ENCODE measurements around the gene TMEM231. TPM values are rescaled to one million over a fixed set of nuclear protein-coding genes. Genes with fewer than 3 reads are reported as not detected.
A peak's percentile ranks its signal among the peaks of the same experiment; 100 is the strongest.
"Not testable (repeated sequence)": the region's sequence is repeated elsewhere in the genome, so short reads cannot be mapped to it uniquely, and the experiment has no call there.

TMEM231 gene
- total RNA-seq, 2 donors from 2014 or later = 3.9 to 4.1 TPM

- DNase-seq = no peak
- no peak for ATAC-seq
- intact Hi-C loops (cut with DNase I, micrococcal nuclease) = no loop called here
Observed at GRCh38 chr16:75502916-75503605, 53.0 kb downstream of the TMEM231 start.

DNA sequence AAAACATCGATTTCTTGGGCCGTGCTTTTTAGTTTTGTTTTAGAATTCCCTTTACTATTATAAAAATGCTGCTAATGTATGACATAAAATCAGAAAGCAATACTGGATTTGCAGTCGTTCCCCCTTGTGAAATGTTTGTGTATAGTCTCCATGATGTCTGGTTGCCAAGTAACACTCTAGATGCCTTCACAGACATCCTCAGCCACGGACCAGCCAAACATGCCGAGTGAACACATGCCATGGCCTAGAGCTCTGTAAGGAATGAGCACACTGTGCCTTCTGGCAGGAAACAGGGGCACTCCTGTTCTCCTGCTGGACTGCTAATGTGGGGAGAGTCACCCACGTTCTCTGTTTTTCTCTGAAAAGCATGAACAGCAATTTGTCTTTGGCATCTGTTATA lies 54.2 kb downstream of the TMEM231 start:
- DNase-seq; intact Hi-C loops (cut with DNase I, micrococcal nuclease); ATAC-seq: not testable (repeated sequence)

DNA sequence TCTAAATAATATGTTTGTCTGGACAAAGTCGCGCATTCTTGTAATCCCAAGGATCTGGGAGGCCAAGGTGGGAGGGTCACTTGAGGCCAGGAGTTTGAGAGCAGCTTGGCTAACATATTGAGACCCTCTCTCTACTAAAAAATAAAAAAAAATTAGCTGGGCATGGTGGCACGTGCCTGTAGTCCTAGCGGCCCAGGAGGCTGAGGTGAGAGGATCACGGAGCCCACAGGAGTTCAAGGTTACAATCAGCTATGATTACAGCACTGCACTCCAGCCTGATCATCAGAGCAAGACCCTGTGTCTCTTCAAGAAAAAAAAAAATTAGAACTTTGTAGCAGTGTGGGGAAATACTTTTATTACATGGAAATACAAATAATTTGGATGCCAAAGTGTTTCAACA lies 54.7 kb downstream of the TMEM231 start:
- intact Hi-C loops (cut with DNase I, micrococcal nuclease) = no loop called here
- DNase-seq (no peak), ATAC-seq (no peak)

DNA sequence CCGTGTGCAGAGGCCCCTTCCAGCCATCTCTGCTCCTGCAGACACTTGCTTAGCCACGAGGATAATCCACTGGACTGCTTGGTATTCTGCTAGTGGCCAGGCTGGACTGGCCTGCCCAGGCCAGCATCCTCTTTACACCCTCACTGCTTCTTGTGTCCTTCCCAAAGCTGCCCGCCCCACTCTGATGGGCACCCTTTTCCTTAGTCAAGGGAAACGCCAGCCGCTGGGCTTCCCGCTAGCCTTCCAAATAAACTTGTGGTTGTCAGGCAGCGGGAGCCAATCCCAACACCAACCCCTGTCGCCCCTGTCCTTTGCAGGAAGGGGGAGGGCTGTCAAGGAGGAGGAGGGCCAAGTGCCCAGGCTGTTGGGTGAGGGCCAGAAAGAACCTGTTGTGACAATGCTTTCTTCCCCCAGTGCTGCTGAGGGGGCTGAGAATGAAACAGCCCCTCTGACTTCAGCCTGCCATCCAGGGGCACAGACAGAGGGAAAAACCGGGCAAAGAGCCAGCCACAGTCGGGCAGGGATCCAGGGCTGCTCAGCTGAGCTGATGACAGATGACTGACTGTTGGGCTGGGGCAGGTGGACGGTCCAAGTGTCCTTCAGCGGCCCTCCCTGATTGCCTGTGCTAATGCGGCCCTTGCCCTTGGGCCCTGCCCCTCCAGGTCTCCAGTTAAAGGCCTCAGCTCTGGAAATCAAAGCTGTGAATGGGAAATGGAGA lies 57.3 kb downstream of the TMEM231 start:
- intact Hi-C loops (cut with DNase I, micrococcal nuclease) = not testable (repeated sequence)
- ATAC-seq (peak; percentile 68), DNase-seq (peak; percentile 42 to 64)

DNA sequence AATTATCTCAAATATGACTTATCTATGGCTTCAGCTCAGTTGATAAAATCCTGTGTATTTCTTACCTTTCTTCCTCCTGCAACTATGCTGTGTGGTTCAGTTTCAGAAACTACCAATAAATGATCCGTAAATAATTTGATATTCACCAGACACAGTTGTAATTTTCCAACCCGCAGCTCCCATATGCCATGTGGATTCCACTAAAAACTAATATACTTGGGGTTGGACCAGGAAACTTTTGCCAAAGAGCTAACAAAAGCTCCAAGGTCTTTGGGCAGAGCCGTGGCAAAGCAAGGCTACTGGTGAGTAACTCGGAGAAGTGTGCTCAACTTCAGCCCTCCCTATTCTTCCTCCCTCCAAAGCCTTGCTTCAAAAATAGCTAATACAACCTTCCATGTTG lies 58.5 kb downstream of the TMEM231 start:
- ATAC-seq = no peak
- intact Hi-C loops (cut with DNase I, micrococcal nuclease) = no loop called here
- no peak for DNase-seq

GRCh38 chr16:75495076-75495674 lies 60.9 kb downstream of the TMEM231 start, which contains the start of gene CHST6:
Gene CHST6 (minus strand): TSS chr16:75495441. CDS start chr16:75479828, 15,613 bp downstream.
- DNase-seq (peak in 1 of 2 donors; percentile 42), ATAC-seq (peak; percentile 72)
- intact Hi-C loops (cut with DNase I, micrococcal nuclease) = no loop called here

DNA sequence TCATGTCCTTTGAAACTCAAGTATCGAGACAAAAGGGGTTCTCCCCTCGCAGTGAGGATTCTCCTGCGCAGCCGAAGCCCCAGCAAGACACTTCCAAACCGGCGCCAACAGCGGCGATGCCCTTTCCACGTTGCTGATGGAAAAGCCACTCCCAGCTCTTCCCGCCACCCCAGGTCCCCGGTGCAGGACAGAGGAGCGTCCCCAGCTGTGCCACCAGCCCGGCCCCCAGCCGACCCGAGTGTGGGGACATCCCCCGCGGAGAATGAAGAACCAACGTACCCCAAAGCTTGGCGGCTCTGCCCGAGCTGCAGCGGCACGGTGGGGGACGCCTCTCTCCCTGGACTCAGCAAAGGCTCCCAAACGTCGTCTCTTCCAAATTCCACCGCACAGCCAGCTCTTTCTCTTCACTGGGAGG lies 61.4 kb downstream of the TMEM231 start:
- intact Hi-C loops (cut with DNase I, micrococcal nuclease) = no loop called here
- no peak for DNase-seq
- peak; percentile 19 for ATAC-seq

DNA sequence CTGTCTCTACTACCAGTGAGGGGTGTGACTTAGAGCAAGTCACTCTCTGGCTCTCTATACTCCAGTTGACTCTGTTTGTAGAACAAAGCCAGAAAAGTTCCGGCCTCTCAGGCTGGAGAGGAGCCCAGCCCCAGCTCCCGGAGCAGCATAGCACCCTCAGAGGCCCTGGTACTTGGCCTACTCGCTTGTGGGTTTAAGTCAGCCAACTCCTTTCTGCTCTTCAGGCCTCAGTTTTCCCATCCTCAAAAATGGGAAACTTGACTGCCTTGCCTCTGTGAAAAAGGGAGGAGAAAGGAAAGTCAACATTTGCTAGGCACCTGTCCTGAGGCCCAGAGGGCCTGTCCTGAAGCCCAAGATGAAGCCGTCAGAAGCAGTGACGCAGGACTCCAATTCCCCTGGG lies 61.9 kb downstream of the TMEM231 start:
- intact Hi-C loops (cut with DNase I, micrococcal nuclease) = no loop called here
- ATAC-seq (no peak), DNase-seq (no peak)

DNA sequence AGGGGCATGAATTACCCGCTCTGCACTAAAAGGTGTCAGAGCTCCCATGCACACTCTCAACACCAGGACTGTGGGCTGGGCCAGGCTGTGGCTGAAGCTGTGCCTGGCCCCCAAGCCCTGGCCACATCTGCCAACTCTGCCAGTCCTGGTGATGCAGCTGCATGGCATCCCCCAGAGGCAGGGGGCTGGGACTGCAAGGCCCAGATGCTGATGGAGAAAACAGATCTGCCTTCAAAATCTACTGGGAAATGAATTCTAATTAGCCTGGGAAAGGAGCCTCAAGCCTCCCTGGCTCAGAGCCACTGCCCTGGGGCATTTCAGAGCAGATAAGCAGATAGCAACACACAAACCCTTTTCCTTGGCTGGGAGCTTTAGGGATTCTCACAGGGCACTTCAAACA lies 64.2 kb downstream of the TMEM231 start:
- DNase-seq (peak in 1 of 2 donors; percentile 24), ATAC-seq (peak; percentile 32)
- intact Hi-C loops (cut with DNase I, micrococcal nuclease) = no loop called here

DNA sequence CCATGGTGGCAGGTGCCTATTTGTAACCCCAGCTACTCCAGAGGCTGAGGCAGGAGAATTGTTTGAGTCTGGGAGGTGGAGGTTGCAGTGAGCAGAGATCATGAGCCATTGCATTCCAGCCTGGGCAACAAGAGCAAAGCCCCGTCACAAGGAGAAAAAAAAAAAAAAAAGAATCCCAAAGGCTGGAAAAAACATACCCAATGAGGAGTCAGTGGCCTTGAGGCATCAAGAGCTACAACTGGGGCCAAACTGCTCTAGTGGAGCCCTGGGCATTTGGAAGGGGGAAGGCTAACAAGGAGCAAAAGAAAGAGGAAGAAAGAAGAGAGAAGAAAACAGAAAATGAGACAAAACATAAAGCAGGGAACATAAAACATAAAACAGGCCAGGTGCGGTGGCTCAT lies 67.7 kb downstream of the TMEM231 start:
- DNase-seq = no peak
- intact Hi-C loops (cut with DNase I, micrococcal nuclease) = no loop called here
- ATAC-seq = no peak

Other genes with a start within 250 kb of the TMEM231 start
- gene CFDP1, start 122.7 kb downstream of the TMEM231 start, total RNA-seq = 100 to 1,000 TPM in 1 of 2 donors, 10 to 100 TPM in 1; 79.8 to 117 TPM
- 10 to 100 TPM; 54.1 to 71.9 TPM for gene TMEM170A, start 91.6 kb downstream of the TMEM231 start, total RNA-seq
- gene CHST6, start 60.8 kb downstream of the TMEM231 start, total RNA-seq = 1 to 10 TPM; 2.0 to 4.0 TPM
- 100 to 1,000 TPM; 115 to 116 TPM for gene CHST5, start 20.1 kb downstream of the TMEM231 start, total RNA-seq
- gene GABARAPL2, start 10.1 kb upstream of the TMEM231 start, total RNA-seq = 100 to 1,000 TPM in 1 of 2 donors, 10 to 100 TPM in 1; 91.1 to 110 TPM
- gene ADAT1, start 67.0 kb upstream of the TMEM231 start, total RNA-seq = 10 to 100 TPM; 35.9 to 37.5 TPM
- gene KARS1, start 91.4 kb upstream of the TMEM231 start, total RNA-seq = 100 to 1,000 TPM in 1 of 2 donors, 10 to 100 TPM in 1; 84.8 to 102 TPM
- 10 to 100 TPM; 22.5 to 30.0 TPM for gene TERF2IP, start 91.5 kb upstream of the TMEM231 start, total RNA-seq
- gene CPHXL2, start 120.8 kb upstream of the TMEM231 start, total RNA-seq = not detected
- gene DUXB, start 145.2 kb upstream of the TMEM231 start, total RNA-seq = not detected
- not detected for gene CPHXL, start 170.2 kb upstream of the TMEM231 start, total RNA-seq

All from left colon (tissue), 2 donors.